WERI-Rb-1 (cell line): ENCODE measurements around the gene HUNK.

ENCODE experiments used
- DNase-seq: peaks from one replicate; pipeline ENCODE4 v3.0.0-alpha.2; 2020
- H3K27ac ChIP-seq: fragments of 250-450 bp; sonication (Bioruptor Pico); 2 replicates; pipeline ENCODE4 v1.5.1; 2020; ENCODE audit warnings: mild to moderate bottlenecking, moderate library complexity
- H3K27me3 ChIP-seq: fragments of 250-450 bp; sonication (Bioruptor Pico); 2 replicates; pipeline ENCODE4 v1.5.1; 2021; ENCODE audit warnings: mild to moderate bottlenecking, low read depth, moderate library complexity; ENCODE audit not compliant: insufficient read depth, severe bottlenecking
- H3K36me3 ChIP-seq: fragments of 250-450 bp; sonication (Bioruptor Pico); 2 replicates; pipeline ENCODE4 v1.5.1; 2020; ENCODE audit warnings: mild to moderate bottlenecking, moderate library complexity
- H3K4me3 ChIP-seq: 2 replicates; pipeline ENCODE4 v1.5.1; 2011; ENCODE audit warnings: low read depth, mild to moderate bottlenecking, control low read depth, low read length
- H3K9me3 ChIP-seq: fragments of 250-450 bp; sonication (Bioruptor Pico); 2 replicates; pipeline ENCODE4 v1.5.1; 2021; ENCODE audit warnings: mild to moderate bottlenecking, moderate library complexity; ENCODE audit not compliant: severe bottlenecking
- TF ChIP-seq, protein P1 (sequence below): IDR thresholded peaks from 2 replicates; pipeline ENCODE4 v1.5.1; 2011; ENCODE audit warnings: low read depth, mild to moderate bottlenecking, control low read depth, inconsistent platforms, low read length

HUNK gene

GRCh38 chr21:31898933-31899630, 26.3 kb downstream of the HUNK start:
- TF ChIP-seq, protein P1, sequence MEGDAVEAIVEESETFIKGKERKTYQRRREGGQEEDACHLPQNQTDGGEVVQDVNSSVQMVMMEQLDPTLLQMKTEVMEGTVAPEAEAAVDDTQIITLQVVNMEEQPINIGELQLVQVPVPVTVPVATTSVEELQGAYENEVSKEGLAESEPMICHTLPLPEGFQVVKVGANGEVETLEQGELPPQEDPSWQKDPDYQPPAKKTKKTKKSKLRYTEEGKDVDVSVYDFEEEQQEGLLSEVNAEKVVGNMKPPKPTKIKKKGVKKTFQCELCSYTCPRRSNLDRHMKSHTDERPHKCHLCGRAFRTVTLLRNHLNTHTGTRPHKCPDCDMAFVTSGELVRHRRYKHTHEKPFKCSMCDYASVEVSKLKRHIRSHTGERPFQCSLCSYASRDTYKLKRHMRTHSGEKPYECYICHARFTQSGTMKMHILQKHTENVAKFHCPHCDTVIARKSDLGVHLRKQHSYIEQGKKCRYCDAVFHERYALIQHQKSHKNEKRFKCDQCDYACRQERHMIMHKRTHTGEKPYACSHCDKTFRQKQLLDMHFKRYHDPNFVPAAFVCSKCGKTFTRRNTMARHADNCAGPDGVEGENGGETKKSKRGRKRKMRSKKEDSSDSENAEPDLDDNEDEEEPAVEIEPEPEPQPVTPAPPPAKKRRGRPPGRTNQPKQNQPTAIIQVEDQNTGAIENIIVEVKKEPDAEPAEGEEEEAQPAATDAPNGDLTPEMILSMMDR = no peak
- H3K4me3 ChIP-seq = no peak overlapping the region
- H3K27me3 ChIP-seq = no peaks in the 10 kb centered on the region
- peaks cover 30% of the 10 kb centered on the region for H3K36me3 ChIP-seq
- no peak for DNase-seq
- H3K27ac ChIP-seq = no peak overlapping the region
- no peaks in the 10 kb centered on the region for H3K9me3 ChIP-seq

- Histone ChIP-seq H3K27me3 (no peaks in the 10 kb centered on the region), H3K36me3 (peaks cover 30% of the 10 kb centered on the region), H3K9me3 (no peaks in the 10 kb centered on the region), H3K4me3 (no peak overlapping the region), H3K27ac (no peak overlapping the region)
- TF ChIP-seq, protein P1 = no peak
- no peak for DNase-seq
Measured at GRCh38 chr21:31900121-31900895, 27.5 kb downstream of the HUNK start.

DNA sequence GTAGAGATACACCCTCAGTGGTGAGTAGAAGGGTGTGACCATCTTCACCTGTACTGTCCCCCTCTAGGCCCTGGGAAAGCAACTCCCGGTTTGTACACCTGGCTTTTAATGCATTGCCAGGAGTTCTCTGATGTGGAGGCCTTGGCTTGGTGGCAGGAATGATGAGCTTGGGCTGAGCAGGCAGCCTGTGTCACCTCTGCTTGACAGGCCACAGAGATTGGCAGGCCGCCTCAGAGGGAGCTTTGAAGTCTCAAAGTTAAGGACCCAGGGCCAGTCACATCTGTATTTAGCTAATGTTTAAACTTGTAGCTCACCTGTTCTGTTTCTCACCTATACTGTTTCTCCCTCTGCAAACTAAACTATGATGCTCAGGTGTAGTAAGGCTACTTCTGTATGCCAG, 28.5 kb downstream of the HUNK start:
- TF ChIP-seq, protein P1 = no peak
- peaks cover 22% of the 10 kb centered on the region for H3K36me3 ChIP-seq
- no peaks in the 10 kb centered on the region for H3K27me3 ChIP-seq
- no peak overlapping the region for H3K4me3 ChIP-seq
- no peaks in the 10 kb centered on the region for H3K9me3 ChIP-seq
- no peak overlapping the region for H3K27ac ChIP-seq
- no peak for DNase-seq

GRCh38 chr21:31902438-31902837, 29.6 kb downstream of the HUNK start:
- H3K9me3 ChIP-seq = no peaks in the 10 kb centered on the region
- no peak overlapping the region for H3K27ac ChIP-seq
- no peaks in the 10 kb centered on the region for H3K27me3 ChIP-seq
- no peak for DNase-seq
- peaks cover 14% of the 10 kb centered on the region for H3K36me3 ChIP-seq
- TF ChIP-seq, protein P1 = no peak
- no peak overlapping the region for H3K4me3 ChIP-seq

DNA sequence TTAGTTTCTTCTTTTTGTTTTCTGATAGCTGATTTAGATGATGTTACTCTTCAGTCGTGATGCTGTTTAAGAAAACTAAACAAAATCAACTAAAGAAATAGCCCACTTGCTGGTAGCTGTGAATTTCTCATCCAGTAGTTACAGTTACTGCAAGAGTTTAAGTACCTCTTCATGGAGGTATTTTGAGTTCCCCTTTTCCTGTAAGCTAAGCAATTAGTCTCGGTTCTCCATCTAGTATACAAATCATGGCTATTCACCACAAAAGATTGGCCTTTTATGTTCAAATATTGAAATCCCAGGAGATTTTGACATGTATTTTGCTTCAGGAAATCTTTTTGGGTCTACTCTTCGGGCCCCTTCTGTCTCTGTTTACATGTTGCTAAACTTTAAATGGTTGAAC, 31.1 kb downstream of the HUNK start:
- no peak overlapping the region for H3K4me3 ChIP-seq
- H3K9me3 ChIP-seq = no peaks in the 10 kb centered on the region
- no peaks in the 10 kb centered on the region for H3K27me3 ChIP-seq
- H3K27ac ChIP-seq = no peak overlapping the region
- no peaks in the 10 kb centered on the region; the same call in 1 of the 2 replicates for H3K36me3 ChIP-seq
- TF ChIP-seq, protein P1 = no peak
- no peak for DNase-seq
